GM12891 (cell line): ENCODE measurements around the gene CFAP77.

Experiments
- POLR2A ChIP-seq: IDR thresholded peaks from 2 replicates; pipeline ENCODE4 v1.6.1; 2011; ENCODE audit warnings: low read depth, low read length, control low read depth
- POU2F2 ChIP-seq: IDR thresholded peaks from 2 replicates; pipeline ENCODE4 v1.6.1; 2011; ENCODE audit warnings: low read depth, mild to moderate bottlenecking, control low read depth, low read length, moderate library complexity
- SPI1 ChIP-seq: IDR thresholded peaks from 2 replicates; pipeline ENCODE4 v1.6.1; 2011; ENCODE audit warnings: low read depth, low read length, control low read depth
- TAF1 ChIP-seq: IDR thresholded peaks from 2 replicates; pipeline ENCODE4 v1.6.1; 2011; ENCODE audit warnings: low read depth, low read length, control low read depth

DNA sequence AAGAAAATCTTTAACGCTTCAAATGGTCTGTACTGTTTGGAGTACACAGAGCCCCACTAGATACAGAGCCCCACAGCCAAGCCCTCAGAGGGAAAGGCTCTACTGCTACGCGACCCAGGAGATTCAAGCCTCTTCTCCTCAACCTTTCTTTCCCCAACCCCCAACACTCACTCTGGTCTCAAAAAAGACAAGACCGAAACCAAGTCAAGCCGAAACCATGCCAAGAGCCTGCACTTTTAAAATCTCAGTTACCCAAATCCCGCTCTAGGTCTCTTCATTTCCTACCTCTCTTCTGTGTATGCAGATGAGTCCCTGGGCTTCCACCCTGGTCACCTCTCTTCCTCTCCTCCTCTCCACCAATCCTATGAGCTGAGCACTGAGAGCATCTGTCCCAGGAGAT is 204.3 kb downstream of the CFAP77 start:
- TF ChIP-seq POLR2A (no peak), POU2F2 (no peak), TAF1 (no peak), SPI1 (no peak)
